GM18498 (cell line): ENCODE measurements around the gene CACNA2D2.

ENCODE experiments used
- ATAC-seq: cut with Tn5 transposase; IDR thresholded peaks from one replicate; pipeline ENCODE4 v1.9.1; 2021; ENCODE audit warnings: mild to moderate bottlenecking, moderate library complexity; ENCODE audit not compliant: unreplicated experiment

The CACNA2D2 gene

DNA sequence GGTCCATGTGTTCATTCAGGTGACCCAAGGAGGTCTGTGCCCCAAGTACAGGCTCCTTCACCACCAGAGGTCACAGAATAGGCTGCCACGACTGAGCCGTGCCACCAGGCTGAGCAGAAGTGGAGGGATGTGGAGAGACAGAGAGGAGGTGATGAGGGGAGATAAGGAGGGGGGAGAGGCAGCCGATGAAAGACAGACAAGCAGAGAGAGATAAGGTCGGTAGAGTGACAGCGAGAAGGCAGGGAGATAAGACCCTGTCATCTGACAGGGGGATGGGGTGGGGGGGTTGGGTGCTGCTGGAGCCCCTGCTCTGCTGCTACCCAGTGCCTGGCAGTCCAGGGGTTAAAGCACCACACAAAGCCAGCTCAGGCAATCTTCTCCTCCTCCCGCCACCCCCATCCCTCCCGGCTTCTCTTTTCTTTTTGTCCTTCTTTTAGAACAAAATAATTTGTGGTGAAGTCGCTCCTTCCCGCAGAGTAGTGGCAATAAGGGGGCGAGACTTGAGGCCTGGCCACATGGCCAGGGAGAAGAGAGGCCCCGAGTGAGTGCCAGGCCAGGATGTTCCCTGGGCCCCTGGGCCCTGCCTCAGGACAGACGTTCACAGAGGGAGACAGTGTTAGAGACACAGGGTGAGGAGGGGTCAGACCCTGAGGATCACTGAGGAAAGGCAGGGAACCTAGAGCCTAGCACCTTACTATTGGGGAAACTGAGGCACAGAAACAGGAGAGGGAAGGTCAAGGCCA is 67.9 kb downstream of the CACNA2D2 start:
- ATAC-seq, result no peak

GRCh38 chr3:50433954-50434353 is 69.5 kb downstream of the CACNA2D2 start:
- no peak for ATAC-seq

DNA sequence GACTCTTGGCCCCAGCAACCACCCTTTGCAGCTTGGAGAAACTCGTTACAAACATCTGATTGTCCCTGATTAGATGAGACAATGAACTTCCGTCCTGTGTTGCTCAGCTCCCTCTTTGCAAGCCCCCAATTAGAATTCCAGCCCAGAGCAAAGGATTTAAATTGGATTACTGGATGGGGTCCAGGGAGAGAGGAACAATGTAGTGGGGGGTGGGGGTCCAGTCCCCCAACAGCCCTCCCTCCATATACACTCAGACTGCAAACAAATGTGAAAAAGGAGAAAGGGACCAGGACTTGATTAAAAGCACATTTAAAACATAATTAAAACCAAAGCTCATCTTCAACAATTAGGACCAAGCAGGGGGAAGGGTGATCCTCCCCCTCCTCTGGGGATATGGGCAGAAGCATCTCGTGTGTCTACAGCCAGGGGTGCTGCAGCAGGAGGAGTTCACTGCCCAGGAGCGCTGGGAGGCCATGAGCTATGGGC is 72.4 kb downstream of the CACNA2D2 start:
- ATAC-seq, result no peak

GRCh38 chr3:50430191-50430590 is 73.2 kb downstream of the CACNA2D2 start:
- no peak for ATAC-seq

- ATAC-seq, result no peak
Observed at GRCh38 chr3:50428007-50428633, 75.3 kb downstream of the CACNA2D2 start.

DNA sequence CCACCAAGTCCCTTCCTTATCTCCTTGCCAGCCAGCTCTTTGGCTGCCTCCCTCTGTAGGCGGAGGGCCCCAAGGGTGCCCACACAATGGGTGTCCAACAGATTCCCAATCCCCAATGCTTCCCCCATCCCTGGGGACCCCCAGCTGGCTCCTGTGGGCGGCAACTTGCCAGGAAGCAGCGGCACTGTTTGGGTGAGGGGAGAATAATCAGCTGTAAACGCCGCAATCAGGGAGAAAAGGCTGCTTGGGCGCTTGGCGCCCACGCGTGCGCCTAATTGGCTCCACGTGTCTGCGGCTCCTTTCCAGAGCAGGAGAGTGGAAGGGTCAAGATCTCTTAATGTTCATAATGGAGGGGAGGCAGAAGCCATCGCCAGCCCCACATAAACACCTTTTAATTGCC is 76.2 kb downstream of the CACNA2D2 start:
- ATAC-seq, result no peak

DNA sequence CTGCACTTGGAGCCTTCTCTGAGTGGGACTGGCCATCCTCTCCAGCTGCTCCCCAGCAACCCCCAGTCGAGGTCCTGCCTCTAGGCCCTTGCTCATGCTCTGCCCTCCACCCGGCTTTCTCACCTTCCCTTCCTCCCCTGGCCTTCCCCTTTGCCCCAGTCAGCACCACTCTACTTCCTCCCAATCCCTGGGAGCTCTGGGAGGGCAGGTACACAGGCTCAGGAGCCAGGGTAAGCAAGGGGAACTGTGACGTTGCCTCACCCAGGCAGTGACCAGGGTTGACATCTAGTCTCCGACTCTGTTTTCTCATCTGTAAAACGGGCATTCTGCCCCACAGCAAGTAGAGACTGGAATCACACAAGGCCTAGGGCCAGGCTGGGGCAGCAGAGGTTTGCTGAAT is 77.5 kb downstream of the CACNA2D2 start:
- no peak for ATAC-seq

GRCh38 chr3:50423543-50423942 is 79.9 kb downstream of the CACNA2D2 start:
- ATAC-seq, result no peak

- ATAC-seq, result no peak
Observed at GRCh38 chr3:50422153-50422552, 81.3 kb downstream of the CACNA2D2 start.

GRCh38 chr3:50419595-50420370 is 83.7 kb downstream of the CACNA2D2 start:
- ATAC-seq, result no peak

DNA sequence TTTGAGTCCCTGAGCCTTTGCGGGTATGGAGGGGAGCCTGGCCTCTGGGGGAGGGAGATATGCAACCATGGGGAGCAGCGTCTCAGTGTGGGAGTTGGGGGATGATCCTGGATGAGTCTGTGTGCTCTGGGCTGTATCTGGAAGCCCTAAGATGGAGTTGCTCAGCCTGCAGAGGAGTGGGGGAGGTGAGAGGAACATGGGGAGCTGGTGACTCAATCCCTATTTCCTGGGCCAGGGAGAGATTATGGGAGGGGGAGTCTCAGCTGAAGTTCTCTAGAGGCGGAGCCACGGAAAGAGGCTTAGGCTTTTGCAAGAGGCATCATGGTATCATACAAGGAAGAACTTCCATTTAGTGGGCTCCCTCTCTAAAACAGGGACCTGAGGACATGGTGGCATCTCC is 84.6 kb downstream of the CACNA2D2 start:
- ATAC-seq, result no peak

GRCh38 chr3:50417637-50418033 is 85.8 kb downstream of the CACNA2D2 start:
- ATAC-seq, result no peak

DNA sequence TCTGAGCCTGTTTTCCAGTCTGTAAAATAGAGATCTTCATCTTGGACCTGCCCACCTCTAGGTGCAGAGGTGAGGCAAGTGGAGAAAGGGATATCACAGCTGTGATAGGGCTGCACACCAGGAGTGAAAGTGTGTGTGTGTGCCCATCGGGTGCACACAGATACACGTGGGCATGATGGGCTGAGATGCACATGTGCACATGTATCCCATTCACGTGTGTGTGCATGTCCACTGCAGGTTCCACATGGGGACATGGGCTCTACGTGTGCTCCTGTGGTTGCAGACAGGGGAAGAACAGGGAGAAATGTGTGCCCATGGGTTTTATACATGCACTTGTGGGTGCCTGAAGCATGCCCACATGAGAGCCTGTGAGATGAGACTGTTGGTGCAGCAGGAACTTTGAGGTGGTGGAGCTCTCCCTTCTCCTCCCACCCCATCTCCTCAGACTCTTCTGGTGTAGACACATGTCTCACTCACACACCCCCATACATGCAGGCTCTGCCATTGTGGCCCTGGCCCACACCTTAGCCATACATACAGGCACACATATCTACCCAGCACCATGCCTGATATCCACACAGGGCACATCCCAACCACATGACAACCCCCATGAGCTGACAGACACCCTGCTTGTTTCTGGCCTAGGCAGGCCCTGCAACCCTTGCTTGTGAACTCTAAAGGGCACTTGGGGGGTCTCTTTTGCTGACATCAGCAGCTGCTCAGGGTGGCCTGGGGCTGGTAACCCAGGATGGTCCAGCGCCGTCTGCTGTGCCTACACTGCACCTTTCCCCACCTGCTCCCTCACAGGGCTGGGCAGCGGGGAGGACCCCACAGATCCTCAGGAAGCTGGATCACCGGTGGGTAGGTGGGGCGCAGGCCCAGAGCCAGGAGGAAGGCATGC is 86.4 kb downstream of the CACNA2D2 start:
- no peak for ATAC-seq

DNA sequence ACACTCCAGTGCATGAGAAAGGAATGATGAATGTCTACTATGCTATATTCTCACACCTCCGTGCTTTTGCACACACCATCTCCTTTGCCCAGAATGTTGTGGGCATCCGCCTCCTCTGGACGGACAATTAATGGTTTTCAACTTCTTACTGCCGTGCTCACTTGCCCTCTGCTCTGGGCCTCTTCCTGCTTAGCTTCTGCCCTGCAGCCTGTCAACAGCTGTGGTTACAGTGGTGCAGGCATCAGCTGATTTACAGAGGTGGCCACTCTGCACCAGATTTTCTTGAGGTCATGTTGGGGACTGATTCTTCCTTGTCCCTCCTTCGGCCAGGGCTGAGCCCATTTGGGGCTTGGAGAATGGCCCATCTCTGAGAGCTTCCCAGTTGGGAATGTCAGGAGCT is 87.6 kb downstream of the CACNA2D2 start:
- no peak for ATAC-seq

GRCh38 chr3:50415061-50415460 is 88.4 kb downstream of the CACNA2D2 start:
- ATAC-seq, result no peak

GRCh38 chr3:50414616-50415015 is 88.8 kb downstream of the CACNA2D2 start:
- ATAC-seq, result no peak

- no peak for ATAC-seq
Observed at GRCh38 chr3:50412231-50412754, 91.1 kb downstream of the CACNA2D2 start.

DNA sequence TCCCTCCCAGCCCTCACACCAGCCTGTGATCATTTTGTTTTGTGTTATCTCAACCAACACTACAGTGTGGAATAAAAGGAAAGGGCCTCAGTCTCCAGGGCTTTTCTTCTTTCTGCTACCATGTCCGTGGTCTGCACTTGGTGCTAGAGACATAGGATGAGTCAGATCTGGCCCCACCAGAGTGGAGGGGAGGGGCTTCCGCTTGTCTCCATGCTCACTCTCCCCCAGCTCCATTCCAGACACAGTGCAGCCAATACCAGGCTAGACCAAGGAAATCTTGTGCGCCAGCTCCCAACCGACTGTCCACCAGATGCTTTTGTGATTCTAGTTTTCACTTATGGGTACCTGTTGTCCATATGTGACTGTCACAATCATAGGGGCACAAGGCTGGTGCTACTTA is 92.2 kb downstream of the CACNA2D2 start:
- no peak for ATAC-seq

DNA sequence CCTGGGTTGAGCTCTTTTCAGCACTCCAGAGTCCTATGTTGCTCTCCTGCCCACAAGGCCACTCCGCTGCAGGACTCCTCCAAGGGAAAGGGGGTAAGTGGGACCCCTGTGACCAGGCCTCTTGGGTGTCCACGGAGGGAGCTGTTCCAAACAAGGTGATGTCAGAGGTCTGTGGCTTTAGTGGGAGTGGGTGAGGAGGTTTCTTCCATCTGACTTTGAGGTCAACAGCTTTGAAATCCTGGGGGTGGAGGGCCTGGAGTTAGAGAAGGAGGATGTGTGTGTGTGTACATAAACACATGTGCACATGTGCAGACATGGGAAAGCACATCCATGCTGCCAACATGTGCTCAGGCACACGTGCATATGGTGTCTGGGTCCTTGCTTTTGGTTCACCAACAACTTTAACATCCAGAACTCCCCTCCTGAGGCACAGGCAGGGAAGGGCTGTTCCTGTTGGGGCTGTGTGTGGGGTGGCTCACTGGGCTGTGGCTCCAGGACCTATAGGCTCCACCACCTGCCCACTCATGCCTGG is 92.8 kb downstream of the CACNA2D2 start:
- no peak for ATAC-seq

- ATAC-seq, result no peak
Observed at GRCh38 chr3:50410185-50410584, 93.2 kb downstream of the CACNA2D2 start.
